ENCODE data around the gene C1QL1. TPM values are rescaled to one million over a fixed set of nuclear protein-coding genes. Genes with fewer than 3 reads are reported as not detected.

The C1QL1 gene
- total RNA-seq, 2 experiments from 2014 or later, result not detected

DNA sequence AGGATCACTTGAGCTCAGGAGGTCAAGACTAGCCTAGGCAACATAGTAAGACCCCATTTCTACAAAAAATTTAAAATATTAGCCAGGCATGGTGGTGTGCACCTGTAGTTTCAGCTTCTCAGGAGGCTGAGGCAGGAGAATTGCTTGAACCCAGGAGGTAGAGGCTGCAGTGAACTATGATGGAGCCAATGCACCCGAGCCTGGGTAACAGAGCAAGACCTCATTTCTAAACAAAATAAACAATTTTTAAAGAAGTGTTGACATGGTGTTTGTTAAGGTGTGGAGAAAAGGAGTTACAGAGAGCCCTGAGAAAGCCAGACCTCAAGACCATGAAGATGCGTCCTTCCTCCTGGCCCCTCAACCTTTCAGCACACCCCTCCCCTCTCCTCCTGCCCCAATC, 37.6 kb upstream of the C1QL1 start:
- CTCF ChIA-PET, result no interaction called here
- H3K4me3 Mint-ChIP-seq, result no peak overlapping the region
- DNase-seq (no peak), ATAC-seq (no peak)
- no peaks in the 10 kb centered on the region for H3K9me3 Mint-ChIP-seq
- H3K36me3 Mint-ChIP-seq (ENCODE audit: low read depth), result no peaks in the 10 kb centered on the region
- H3K4me1 Mint-ChIP-seq (ENCODE audit: low read depth), result no peaks in the 10 kb centered on the region
- POLR2A ChIA-PET, result no interaction called here
- H3K27ac Mint-ChIP-seq, result no peak overlapping the region
- TF ChIP-seq, protein P1, sequence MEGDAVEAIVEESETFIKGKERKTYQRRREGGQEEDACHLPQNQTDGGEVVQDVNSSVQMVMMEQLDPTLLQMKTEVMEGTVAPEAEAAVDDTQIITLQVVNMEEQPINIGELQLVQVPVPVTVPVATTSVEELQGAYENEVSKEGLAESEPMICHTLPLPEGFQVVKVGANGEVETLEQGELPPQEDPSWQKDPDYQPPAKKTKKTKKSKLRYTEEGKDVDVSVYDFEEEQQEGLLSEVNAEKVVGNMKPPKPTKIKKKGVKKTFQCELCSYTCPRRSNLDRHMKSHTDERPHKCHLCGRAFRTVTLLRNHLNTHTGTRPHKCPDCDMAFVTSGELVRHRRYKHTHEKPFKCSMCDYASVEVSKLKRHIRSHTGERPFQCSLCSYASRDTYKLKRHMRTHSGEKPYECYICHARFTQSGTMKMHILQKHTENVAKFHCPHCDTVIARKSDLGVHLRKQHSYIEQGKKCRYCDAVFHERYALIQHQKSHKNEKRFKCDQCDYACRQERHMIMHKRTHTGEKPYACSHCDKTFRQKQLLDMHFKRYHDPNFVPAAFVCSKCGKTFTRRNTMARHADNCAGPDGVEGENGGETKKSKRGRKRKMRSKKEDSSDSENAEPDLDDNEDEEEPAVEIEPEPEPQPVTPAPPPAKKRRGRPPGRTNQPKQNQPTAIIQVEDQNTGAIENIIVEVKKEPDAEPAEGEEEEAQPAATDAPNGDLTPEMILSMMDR (IDR thresholded peaks at IDR 0.05), result no peak
- peaks cover 8% of the 10 kb centered on the region for H3K27me3 Mint-ChIP-seq
- intact Hi-C loops (cut with micrococcal nuclease), result no loop called here

DNA sequence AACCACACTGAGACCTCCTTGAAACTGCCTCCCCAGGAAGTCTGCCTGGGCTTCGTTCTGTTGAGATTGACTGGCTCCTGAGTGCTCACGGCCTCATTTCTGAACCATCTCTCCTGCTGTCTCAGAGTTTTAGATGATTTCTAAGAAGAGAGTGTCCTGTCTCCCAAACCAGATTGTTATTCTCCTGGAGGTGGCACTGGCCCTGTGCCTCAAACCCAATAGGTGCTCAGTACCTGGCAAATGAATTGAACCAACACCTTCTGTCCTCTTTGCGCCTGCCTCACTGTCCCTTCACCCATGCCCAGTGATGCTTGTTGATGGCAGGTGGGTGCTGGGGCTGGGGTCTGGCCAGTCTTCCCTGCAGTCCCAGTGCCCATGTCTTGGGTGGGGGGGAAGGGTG, 36.3 kb upstream of the C1QL1 start:
- intact Hi-C loops (cut with micrococcal nuclease), result no loop called here
- no peak overlapping the region for H3K4me3 Mint-ChIP-seq
- H3K4me1 Mint-ChIP-seq (ENCODE audit: low read depth), result no peaks in the 10 kb centered on the region
- ATAC-seq (no peak), DNase-seq (no peak)
- CTCF ChIA-PET, result interaction anchor here (1.3 kb wide), 1 partner anchor 16 kb away, joined by 4 read pairs; no protein-coding TSS in a partner anchor
- no peak overlapping the region for H3K27ac Mint-ChIP-seq
- peaks cover 8% of the 10 kb centered on the region for H3K27me3 Mint-ChIP-seq
- POLR2A ChIA-PET, result no interaction called here
- peaks cover 2% of the 10 kb centered on the region for H3K9me3 Mint-ChIP-seq
- no peaks in the 10 kb centered on the region for H3K36me3 Mint-ChIP-seq (ENCODE audit: low read depth)
- TF ChIP-seq, protein P1 (IDR thresholded peaks at IDR 0.05), result no peak

DNA sequence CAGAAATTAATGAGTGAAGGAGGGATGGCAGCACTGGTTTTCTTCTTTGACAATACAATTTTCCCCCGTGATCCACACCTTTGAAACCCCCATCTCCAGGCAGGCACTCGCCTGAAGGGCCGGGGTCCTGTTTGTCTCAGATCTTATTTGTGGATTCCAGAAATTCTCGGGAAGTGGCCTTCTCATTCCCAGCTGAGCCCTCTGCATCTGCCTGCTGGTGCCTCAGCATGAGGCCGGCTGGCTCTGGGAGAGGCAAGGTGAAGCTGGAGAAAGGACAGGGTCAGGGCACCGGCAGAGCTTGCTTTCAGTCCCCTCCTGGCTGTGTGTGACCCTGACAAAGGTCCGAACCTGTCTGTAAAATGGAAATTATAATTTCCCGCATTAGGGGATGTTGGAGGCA, 35.8 kb upstream of the C1QL1 start:
- no peaks in the 10 kb centered on the region for H3K4me1 Mint-ChIP-seq (ENCODE audit: low read depth)
- peaks cover 8% of the 10 kb centered on the region for H3K27me3 Mint-ChIP-seq
- H3K36me3 Mint-ChIP-seq (ENCODE audit: low read depth), result no peaks in the 10 kb centered on the region
- H3K4me3 Mint-ChIP-seq, result no peak overlapping the region
- peaks cover 6% of the 10 kb centered on the region for H3K9me3 Mint-ChIP-seq
- ATAC-seq (no peak), DNase-seq (no peak)
- ChIA-PET POLR2A (interaction anchor here (0.6 kb wide), 1 partner anchor 9 kb away, joined by 4 read pairs; no protein-coding TSS in a partner anchor), CTCF (interaction anchor here (1.3 kb wide), 1 partner anchor 17 kb away, joined by 4 read pairs; no protein-coding TSS in a partner anchor)
- H3K27ac Mint-ChIP-seq, result no peak overlapping the region
- TF ChIP-seq, protein P1 (IDR thresholded peaks at IDR 0.05), result no peak
- intact Hi-C loops (cut with micrococcal nuclease), result no loop called here

DNA sequence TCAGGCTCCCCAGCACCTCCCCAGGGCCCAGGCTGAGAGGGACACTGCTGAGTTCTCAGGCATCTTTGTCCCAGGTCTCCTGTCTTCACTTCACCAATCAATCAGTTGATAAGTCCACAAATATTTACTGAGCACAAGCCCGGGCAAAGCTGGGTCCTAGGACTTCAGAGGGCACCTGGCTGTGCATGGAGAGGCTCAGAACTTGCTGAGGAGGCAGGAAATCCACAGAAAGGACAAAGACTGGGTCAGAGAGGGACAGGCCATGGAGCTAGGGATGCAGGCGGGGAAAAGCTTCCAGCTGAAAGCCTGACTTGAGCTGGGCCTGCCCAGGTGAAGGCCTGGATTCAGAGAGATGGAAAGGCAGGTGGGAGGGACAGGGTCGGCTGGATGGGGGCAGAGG, 33.2 kb upstream of the C1QL1 start:
- no peak for ATAC-seq
- intact Hi-C loops (cut with micrococcal nuclease), result no loop called here
- CTCF ChIA-PET, result interaction anchor here (1.0 kb wide), 1 partner anchor 10 kb away, joined by 3 read pairs; no protein-coding TSS in a partner anchor
- Mint-ChIP-seq H3K4me3 (no peak overlapping the region), H3K4me1 (ENCODE audit: low read depth) (no peaks in the 10 kb centered on the region), H3K27me3 (peaks cover 3% of the 10 kb centered on the region), H3K9me3 (peaks cover 6% of the 10 kb centered on the region), H3K27ac (no peak overlapping the region), H3K36me3 (ENCODE audit: low read depth) (no peaks in the 10 kb centered on the region)
- DNase-seq, result no peak
- TF ChIP-seq, protein P1 (IDR thresholded peaks at IDR 0.05), result no peak
- POLR2A ChIA-PET, result interaction anchor here (0.6 to 1.5 kb wide), 2 partner anchors 59 to 109 kb away, joined by 3 read pairs; no protein-coding TSS in a partner anchor

DNA sequence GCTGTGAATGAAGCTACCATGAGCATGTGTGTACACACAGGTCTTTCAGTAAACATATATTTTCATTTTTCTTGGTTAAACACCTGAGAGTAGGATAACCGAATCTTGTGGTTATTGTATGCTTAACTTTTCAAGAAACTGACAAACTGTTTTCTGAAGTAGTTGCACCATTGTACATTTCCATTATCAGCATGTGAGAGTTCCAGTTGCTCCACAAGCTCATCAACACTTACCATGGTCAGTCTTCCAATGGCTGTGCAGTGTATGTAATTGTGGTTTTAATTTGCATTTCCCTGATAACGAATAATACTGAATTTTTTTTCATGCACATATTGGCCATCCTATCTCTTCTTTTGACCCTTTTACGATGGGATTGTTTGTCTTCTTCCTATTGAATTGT, 31.3 kb upstream of the C1QL1 start:
- POLR2A ChIA-PET, result no interaction called here
- DNase-seq (no peak), ATAC-seq (no peak)
- CTCF ChIA-PET, result interaction anchor here (0.6 kb wide), 1 partner anchor 64 kb away, joined by 3 read pairs; no protein-coding TSS in a partner anchor
- Mint-ChIP-seq H3K4me1 (ENCODE audit: low read depth) (no peaks in the 10 kb centered on the region), H3K27me3 (peaks cover 6% of the 10 kb centered on the region), H3K4me3 (no peak overlapping the region), H3K36me3 (ENCODE audit: low read depth) (no peaks in the 10 kb centered on the region), H3K9me3 (peaks cover 6% of the 10 kb centered on the region), H3K27ac (no peak overlapping the region)
- intact Hi-C loops (cut with micrococcal nuclease), result no loop called here
- TF ChIP-seq, protein P1 (IDR thresholded peaks at IDR 0.05), result no peak
